Mesothelial cell of epicardium (in vitro differentiated cells): ENCODE data around the gene ELP6. TPM values are rescaled to one million over a fixed set of nuclear protein-coding genes. Genes with fewer than 3 reads are reported as not detected.

Experiments used
- DNase-seq, 2 experiments: peaks; one replicate each; pipeline ENCODE4 v3.0.0; 2021; ENCODE audit warnings: low spot score in 2 of 2; ENCODE audit not compliant: unreplicated experiment in 2 of 2
- H3K27ac Mint-ChIP-seq: 2 replicates; pipeline ENCODE4 v1.8.0; 2021; ENCODE audit warnings: mixed read lengths
- H3K27me3 Mint-ChIP-seq: 2 replicates; pipeline ENCODE4 v1.8.0; 2021; ENCODE audit warnings: low read depth, mixed read lengths
- H3K36me3 Mint-ChIP-seq: 2 replicates; pipeline ENCODE4 v1.8.0; 2021; ENCODE audit warnings: mixed read lengths
- H3K4me1 Mint-ChIP-seq: 2 replicates; pipeline ENCODE4 v1.8.0; 2021; ENCODE audit warnings: mixed read lengths
- H3K4me3 Mint-ChIP-seq: 2 replicates; pipeline ENCODE4 v1.8.0; 2021; ENCODE audit warnings: mild to moderate bottlenecking, moderate library complexity, mixed read lengths
- H3K9me3 Mint-ChIP-seq: 2 replicates; pipeline ENCODE4 v1.8.0; 2021; ENCODE audit warnings: mixed read lengths
- total RNA-seq: library from RNA; stranded (reverse); gene quantifications from 3 replicates; pipeline ENCODE4 v1.2.1, GENCODE V29; 2021
- TF ChIP-seq, protein P1 (sequence below): fragments of 200-600 bp; sonication (generic); IDR thresholded peaks from one replicate; pipeline ENCODE4 v1.5.0; 2021; ENCODE audit warnings: antibody characterized with exemption; ENCODE audit not compliant: unreplicated experiment

Gene ELP6
- total RNA-seq, 1 donor from 2014 or later = 45.5 TPM

- TF ChIP-seq, protein P1, sequence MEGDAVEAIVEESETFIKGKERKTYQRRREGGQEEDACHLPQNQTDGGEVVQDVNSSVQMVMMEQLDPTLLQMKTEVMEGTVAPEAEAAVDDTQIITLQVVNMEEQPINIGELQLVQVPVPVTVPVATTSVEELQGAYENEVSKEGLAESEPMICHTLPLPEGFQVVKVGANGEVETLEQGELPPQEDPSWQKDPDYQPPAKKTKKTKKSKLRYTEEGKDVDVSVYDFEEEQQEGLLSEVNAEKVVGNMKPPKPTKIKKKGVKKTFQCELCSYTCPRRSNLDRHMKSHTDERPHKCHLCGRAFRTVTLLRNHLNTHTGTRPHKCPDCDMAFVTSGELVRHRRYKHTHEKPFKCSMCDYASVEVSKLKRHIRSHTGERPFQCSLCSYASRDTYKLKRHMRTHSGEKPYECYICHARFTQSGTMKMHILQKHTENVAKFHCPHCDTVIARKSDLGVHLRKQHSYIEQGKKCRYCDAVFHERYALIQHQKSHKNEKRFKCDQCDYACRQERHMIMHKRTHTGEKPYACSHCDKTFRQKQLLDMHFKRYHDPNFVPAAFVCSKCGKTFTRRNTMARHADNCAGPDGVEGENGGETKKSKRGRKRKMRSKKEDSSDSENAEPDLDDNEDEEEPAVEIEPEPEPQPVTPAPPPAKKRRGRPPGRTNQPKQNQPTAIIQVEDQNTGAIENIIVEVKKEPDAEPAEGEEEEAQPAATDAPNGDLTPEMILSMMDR = no peak
- DNase-seq = no peak
- H3K4me1 Mint-ChIP-seq = no peaks in the 10 kb centered on the region
- no peak overlapping the region for H3K27ac Mint-ChIP-seq
- H3K9me3 Mint-ChIP-seq = peaks cover 8% of the 10 kb centered on the region
- no peak overlapping the region for H3K4me3 Mint-ChIP-seq
- no peaks in the 10 kb centered on the region for H3K36me3 Mint-ChIP-seq
- peaks cover 6% of the 10 kb centered on the region for H3K27me3 Mint-ChIP-seq
These were observed 20.0 kb upstream of the ELP6 start for GRCh38 chr3:47533481-47533880.

DNA sequence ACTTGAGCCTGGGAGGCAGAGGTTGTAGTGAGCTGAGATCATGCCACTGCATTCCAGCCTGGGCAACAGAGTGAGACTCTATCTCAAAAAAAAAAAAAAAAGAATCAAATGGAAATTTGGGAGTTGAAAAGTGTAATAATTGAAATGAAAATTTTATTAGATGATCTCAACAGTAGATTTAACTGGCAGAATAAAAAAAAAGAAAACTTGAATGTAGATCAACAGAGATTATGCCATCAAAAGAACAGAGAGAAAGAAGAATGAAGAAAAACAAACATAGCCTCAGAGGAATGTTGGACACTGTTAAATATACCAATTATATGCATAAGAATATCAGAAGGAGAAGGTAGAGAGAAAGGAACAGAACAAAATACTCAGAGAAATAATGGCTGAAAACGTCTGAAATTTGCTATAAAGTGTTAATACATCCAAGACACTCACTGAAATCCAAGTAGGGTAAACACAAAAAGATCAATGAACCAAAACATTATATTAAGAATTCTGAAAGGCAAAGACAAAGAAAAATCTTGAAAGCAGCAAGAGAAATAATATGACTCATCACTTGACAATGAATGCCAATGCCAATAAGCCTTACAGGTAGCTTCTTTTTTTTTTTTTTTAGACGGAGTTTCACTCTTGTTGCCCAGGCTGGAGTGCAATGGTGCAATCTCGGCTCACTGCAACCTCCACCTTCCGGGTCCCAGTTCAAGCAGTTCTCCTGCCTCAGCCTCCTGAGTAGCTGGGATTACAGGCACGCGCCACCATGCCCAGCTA, 14.6 kb upstream of the ELP6 start:
- Mint-ChIP-seq H3K9me3 (peaks cover 5% of the 10 kb centered on the region), H3K36me3 (no peaks in the 10 kb centered on the region), H3K4me1 (no peaks in the 10 kb centered on the region), H3K27me3 (no peaks in the 10 kb centered on the region), H3K27ac (no peak overlapping the region), H3K4me3 (no peak overlapping the region)
- no peak for DNase-seq
- TF ChIP-seq, protein P1 = no peak

DNA sequence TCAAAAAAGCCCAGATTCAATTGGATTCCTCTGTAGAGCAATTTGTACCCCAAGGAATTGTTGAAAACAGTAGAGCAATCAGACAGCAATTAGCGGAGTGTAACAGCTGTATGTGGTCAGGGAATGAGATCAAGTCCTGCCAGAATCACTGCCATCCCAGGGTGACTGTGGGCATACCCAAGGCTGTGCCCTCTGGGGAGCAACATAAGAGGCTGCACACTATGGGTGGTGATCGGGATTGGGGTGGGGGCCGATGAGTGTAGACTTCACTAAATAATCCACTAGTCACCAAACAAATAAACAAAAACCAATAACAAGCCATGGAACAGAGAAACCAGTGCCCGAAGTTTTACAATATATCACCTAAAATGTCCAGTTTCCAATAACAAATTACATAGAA, 12.1 kb upstream of the ELP6 start:
- Mint-ChIP-seq H3K27me3 (no peaks in the 10 kb centered on the region), H3K27ac (no peak overlapping the region), H3K4me1 (no peaks in the 10 kb centered on the region), H3K4me3 (no peak overlapping the region), H3K9me3 (peaks cover 5% of the 10 kb centered on the region), H3K36me3 (no peaks in the 10 kb centered on the region)
- DNase-seq = no peak
- TF ChIP-seq, protein P1 = no peak

DNA sequence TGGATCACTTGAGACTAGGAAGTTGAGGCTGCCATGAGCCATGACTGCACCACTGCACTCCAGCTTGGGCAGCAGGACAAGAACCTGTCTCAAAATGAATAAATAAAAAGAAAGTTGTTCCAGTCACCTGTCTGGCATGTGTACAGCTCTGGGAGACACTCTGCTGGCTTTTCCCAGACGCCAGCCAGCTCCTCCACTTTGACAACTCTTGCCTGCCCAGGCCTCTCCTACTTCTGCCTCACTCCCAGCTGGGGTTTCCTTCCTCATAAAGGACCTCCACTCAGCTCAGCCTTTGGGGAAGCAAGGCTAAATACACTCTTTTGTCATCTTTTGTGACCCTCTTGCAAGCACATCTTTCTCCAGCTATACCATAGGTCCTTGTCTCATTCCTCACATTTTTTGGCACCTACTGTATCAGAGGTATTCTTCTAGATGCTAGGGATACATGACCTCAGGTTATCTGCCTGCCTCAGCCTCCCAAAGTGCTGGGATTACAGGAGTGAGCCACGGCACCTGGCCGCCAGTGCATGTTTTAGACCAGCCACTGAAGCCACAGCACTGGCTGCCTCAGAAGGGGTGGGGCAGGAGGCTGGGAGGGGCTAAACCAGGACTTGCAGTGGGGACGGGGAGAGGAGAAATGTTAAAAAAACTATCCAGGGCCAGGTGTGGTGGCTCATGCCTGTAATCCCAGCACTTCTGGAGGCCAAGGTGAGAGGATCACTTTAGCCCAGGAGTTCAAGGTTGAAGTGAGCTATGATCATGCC, 10.0 kb upstream of the ELP6 start:
- peaks cover 5% of the 10 kb centered on the region for H3K9me3 Mint-ChIP-seq
- no peak overlapping the region for H3K27ac Mint-ChIP-seq
- H3K4me1 Mint-ChIP-seq = no peaks in the 10 kb centered on the region
- TF ChIP-seq, protein P1 = no peak
- no peaks in the 10 kb centered on the region for H3K27me3 Mint-ChIP-seq
- no peak for DNase-seq
- no peaks in the 10 kb centered on the region for H3K36me3 Mint-ChIP-seq
- no peak overlapping the region for H3K4me3 Mint-ChIP-seq

GRCh38 chr3:47522082-47522987, 8.8 kb upstream of the ELP6 start:
- DNase-seq = peak; percentile 64 to 80
- no peak overlapping the region for H3K27ac Mint-ChIP-seq
- TF ChIP-seq, protein P1 = peak; percentile 83
- no peaks in the 10 kb centered on the region for H3K9me3 Mint-ChIP-seq
- H3K27me3 Mint-ChIP-seq = no peaks in the 10 kb centered on the region
- H3K4me3 Mint-ChIP-seq = no peak overlapping the region
- no peaks in the 10 kb centered on the region for H3K4me1 Mint-ChIP-seq
- H3K36me3 Mint-ChIP-seq = no peaks in the 10 kb centered on the region
